NOMO-1 treated with DMSO at 0.1 percent for 48 hours (cell line): Measurements from ENCODE around the gene DNAH3.
"Not testable (repeated sequence)": the region's sequence is repeated elsewhere in the genome, so short reads cannot be mapped to it uniquely, and the experiment has no call there.

Experiments
- DNase-seq: peaks from one replicate; lab custom pipeline; 2025; ENCODE audit not compliant: unreplicated experiment; lab: John Stamatoyannopoulos, UW

DNAH3 gene

DNA sequence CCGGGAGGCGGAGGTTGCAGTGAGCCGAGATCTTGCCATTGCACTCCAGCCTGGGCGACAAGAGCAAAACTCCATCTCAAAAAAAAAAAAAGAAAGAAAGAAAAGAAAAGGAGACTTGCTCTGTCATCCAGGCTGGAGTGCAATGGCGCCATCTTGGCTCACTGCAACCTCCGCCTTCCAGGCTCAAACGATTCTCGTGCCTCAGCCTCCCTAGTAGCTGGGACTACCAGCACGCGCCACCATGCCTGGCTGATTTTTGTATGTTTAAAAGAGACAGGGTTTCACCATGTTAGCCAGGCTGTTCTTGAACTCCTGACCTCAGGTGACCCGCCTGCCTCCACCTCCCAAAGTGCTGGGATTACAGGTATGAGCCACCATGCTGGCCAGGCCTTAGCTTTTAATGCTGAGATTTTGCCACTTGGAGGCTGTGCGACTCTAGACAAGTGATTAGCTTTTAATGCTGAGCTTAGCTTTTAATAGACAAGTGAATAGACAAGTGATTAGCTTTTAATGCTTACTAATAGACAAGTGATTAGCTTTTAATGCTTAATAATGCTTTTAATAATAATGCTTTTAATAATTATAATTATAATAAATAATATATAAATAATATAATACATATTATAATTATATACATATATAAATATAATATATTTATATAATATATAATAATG lies 17.4 kb upstream of the DNAH3 start:
- no peak for DNase-seq

DNA sequence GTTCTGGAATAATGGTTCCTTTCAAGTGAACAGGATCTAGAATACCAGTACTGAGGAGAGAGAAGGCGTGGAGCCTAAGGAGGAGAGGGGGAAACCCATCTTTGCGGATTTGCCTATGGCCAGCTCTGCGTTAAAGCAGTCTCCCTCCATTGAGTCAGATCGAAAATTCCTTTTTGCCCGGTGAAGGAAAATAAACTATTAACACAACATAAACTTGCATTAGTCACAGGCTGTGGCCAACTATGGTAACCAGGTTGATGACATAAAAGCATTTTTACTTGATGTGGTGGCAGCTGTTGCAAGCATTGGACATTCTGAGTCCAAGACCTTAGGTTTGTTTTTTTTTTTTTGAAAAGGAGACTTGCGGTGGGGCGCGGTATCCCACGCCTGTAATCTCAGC lies 16.7 kb upstream of the DNAH3 start:
- DNase-seq, result no peak

DNA sequence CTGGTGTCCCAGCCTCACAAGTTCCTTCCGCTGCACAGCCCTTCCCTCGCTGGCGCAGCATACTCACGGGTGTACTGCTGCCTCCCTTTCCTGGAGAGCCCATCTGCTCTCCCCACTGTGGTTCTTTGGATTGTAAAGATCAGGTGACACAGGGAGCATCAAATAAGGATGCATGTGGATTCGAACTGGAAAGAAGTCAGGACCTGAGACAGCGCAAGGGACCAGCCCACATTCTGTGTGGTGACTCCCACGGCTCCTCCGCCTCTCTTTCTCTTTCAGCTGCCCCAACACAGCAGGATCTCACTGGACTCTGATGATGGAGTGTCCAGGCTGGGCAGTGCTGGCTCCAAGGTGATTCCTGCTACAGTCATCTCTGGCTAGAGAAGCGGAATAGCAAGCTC lies 15.9 kb upstream of the DNAH3 start:
- DNase-seq, result no peak

DNA sequence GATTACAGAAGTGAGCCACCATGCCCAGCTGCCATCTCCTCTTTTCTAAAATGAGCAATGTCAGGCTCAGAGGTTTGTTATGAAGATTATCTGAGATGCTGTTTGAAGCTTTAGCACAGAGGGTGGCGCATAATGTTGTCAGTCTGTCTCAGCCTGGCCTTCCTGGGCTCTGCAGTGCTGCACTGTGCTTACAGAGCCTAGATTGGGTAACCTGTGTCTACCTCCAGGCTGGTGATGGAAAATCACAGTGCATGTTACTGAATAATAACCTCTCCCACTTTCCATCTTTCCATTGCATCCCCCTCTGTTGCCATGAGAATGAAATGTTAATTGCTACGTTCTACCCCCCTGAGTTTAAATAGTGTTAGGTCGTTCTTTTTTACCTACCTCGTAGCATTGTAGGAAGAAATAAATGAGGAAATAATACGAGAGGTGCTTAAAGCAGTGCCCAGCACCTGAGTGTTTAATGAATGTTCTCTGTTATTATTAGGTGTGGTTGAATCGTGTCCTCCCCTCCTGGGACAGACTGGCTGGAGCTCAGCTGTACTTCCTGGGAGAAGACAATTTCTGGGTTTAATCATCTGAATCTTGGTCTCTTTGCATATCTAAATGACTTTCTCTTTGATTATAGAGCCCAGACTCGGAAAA lies 14.0 kb upstream of the DNAH3 start:
- DNase-seq, result no peak

DNA sequence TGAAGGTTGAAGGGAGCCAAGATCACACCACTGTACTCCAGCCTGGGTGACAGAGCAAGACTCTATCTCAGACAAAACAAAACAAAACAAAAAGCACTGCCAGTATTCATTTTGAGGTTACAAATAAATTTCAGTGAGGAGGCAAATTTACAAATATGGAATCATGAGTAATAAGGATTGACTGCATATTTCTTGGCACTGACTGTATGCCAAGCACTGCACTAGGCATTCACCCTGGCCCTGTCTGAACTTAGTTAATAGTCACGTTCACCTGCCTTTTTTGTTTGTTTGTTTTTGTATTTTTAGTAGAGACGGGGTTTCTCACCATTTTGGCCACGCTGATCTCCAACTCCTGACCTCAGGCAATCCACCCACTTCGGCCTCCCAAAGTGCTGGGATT lies 12.9 kb upstream of the DNAH3 start:
- DNase-seq, result no peak

DNA sequence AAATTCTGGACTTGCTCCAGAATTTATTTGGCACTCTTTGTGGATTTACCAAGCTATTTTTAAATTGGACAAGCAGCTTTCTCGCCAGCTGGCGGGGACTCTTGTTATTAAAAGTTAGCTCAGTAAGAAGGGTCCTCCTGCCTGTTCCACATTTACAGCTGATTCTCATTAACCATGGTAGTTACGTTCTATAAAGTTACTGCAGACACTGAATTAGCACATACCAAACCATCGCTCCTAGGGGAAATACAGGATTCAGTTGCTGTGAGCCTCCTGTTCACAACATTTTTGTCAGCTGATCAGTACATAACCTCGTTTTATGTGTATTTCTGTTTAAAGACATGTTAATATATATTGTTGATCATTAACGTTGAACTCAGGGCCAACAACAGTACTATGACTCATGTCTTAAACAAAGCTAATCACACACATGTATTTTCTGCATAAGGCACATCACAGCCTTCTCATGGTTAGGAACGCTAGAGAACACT lies 12.1 kb upstream of the DNAH3 start:
- no peak for DNase-seq

DNA sequence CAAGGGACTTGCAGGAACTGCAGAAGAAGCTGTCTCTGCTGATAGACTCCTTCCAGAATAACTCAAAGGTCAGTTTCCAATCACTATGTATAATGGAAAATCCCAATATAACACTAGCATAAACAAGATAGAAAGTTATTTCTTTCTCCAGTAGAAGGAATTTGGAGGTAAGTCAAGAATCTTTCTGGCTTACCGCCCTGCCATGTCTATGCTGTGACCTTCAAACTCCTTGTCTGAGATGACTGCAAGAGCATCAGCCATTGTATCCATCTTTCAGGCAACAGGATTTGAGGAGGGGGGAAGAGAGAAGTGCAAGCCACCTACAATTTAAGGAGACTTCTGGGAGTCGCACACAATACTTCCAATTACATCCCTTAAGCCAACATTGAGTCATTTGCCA lies 10.6 kb upstream of the DNAH3 start:
- no peak for DNase-seq

DNA sequence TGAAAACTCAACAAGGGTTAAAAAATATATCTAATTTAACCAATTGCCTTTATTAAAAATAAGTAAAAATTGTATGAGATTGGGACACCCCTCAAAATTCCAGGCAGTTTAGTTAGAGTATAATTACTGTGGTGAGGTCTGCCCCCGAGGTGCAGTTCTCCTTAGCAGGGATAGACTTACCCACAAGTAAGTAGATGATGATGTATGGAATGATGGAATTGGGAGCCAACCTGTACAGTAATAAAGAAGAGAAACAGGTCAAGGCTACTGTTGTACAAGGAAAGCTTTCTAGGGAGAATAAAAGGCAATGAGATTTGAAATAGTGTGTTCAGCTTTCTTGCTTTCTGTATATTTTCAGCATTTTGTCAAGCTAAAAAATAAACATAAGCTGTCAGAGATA lies 9.6 kb upstream of the DNAH3 start:
- DNase-seq, result no peak

DNA sequence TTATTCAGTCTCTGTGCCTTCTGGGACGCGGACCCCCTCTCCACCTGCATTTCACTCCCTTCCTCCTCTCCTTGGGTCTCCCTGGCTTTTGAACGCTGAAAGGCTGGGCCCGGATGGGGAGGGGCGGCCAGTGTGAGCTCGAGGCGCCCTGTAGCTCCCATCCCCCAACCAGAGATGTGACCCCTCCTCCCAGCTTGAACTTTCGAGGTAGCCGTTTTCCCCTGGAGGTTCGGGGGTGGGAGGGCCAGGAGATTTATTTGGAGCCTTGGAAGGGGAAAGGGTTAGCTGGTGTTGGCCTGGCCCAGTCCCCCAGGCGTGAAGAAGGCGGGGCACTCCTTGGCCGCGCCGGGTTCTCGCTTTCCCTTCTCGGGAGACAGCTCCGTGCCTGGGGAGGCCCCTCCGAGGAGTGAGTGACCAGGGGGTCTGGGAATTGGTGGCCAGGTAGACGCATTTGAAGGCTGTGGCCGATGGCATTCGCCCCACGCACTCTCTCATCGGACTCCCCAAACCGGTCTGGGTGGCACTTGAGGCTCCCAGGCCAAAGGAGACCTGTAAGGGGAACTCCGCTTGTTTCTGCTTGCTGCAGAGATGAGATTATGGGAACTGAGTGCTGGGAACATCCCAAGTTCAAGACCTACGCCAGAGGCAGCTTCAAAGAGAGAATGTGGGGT lies 8.8 kb upstream of the DNAH3 start:
- no peak for DNase-seq

DNA sequence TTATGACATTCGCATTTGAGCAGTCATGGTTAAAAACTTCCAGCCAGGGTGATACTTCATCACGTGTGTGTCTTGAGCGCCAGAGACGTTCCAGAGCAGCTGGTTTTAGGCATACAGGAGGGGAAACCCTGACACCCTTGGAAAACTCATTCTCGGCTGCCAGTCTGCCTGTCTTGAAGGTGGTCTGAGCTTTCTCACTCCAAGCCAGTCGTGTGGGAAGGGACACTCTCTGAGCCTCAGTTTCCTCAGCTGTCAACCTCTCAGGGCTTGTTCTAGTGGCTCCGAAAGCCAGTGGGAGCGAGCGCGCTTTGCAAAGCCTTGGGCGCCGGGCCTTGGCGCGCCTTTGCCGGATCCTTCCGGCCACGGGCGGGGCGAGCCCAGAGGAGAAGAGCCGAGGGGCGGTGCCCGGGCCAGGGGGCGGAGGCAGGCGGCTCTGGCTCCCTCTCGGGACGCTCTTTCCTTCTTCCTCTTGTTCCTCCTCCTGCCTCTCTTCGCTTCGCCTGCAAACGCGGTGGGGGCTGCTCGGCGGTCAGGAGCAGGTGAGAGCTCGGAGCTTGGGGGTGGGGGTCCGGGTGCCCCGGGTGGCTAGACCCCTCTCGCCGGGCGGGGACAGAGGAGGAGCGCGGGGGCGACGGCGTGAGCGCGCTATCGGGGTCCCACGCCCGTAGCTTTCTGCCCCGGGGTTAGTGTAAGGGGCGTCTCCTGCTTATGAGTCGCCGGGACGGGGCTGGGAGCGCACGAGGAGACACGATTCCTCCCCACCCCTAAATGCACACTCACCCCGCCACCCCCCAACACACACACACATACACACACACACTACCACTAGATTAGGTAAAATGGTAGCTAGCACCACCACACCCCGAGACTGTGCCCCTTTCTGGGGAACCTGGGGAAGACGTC lies 7.8 kb upstream of the DNAH3 start, which contains the start of gene LDAF1:
LDAF1 (plus strand) TSS at position 467 of the 903 bp plus-strand sequence. CDS start 2,509 bp downstream, outside the sequence.
- peak; percentile 88 for DNase-seq

DNA sequence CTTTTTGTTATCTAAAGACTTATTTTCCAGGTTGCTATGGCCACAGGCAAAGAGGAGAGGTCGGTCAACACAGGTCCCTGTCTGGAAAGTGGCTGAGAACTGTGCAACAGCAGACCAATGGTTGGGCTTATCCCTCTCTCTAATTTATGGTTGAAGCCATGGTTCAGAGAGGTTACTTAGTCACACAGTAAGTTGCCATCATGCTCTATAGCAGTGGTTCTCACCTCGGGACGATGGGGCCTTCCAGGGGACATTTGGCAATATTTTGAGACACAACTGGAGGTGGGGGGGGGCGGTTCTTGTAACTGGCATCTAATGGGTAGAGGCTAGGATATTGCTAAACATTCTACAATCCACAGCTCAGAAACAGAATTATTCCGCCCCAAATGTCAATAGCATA lies 7.0 kb upstream of the DNAH3 start:
- no peak for DNase-seq

DNA sequence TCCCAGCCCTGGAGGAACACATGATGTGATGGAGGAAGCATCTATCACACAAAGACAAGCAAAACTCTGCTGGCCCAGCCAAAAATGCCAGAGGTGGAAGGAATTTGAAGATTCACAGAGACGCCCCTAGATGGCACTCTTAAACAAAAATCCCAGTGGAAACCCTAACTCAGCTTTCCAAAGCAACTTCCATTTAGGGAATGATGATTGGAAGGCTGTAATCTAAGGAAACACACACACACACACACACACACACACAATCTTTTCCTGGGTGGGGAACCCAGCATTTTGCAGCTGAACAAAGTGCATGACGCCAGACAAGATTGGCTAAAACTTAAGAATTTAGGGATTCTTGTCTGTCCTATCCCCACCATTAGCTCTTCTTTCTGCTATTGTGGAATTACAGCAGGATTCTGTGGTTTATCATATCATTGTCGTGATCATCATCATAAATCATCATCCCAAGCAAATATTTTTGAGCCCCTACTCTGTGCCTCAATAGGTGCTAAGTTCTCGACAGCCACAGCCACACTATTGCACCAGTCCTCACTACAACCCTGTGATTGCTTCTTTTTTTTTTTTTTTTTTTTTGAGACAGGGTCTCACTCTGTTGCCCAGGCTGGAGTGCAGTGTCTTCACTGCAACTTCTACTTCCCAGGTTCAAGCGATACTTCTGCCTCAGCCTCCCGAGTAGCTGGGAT lies 6.3 kb upstream of the DNAH3 start:
- DNase-seq, result no peak

DNA sequence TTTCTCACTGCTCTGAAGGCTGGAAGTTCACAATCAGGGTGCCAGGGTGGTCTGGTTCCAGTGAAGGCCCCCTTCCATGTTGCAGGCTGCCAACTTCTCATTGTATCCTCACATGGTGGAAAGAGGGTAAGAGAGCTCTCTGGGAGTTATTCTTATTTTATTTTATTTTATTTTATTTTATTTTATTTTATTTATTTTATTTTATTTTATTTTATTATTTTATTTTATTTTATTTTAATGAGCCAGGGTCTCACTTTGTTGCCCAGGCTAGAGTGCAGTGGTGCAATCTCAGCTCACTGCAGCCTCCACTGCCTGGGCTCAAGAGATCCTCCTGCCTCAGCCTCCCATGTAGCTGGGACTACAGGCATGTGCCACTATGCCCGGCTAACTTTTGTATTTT lies 5.4 kb upstream of the DNAH3 start:
- not testable (repeated sequence) for DNase-seq

DNA sequence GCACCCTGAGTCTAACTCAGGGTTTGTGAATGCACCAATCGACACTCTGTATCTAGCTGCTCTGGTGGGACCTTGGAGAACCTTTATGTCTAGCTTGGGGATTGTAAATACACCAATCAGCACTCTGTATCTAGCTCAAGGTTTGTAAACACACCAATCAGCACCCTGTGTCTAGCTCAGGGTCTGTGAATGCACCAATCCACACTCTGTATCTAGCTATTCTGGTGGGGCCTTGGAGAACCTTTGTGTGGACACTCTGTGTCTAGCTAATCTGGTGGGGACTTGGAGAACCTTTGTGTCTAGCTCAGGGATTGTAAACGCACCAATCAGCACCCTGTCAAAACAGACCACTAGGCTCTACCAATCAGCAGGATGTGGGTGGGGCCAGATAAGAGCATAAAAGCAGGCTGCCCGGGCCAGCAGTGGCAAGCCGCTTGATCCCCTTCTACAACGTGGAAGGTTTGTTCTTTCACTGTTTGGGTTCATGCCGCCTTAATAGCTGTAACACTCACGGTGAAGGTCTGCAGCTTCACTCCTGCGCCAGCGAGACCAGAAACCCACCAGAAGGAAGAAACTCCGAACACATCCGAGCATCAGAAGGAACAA lies 2.6 kb upstream of the DNAH3 start:
- DNase-seq, result not testable (repeated sequence)

DNA sequence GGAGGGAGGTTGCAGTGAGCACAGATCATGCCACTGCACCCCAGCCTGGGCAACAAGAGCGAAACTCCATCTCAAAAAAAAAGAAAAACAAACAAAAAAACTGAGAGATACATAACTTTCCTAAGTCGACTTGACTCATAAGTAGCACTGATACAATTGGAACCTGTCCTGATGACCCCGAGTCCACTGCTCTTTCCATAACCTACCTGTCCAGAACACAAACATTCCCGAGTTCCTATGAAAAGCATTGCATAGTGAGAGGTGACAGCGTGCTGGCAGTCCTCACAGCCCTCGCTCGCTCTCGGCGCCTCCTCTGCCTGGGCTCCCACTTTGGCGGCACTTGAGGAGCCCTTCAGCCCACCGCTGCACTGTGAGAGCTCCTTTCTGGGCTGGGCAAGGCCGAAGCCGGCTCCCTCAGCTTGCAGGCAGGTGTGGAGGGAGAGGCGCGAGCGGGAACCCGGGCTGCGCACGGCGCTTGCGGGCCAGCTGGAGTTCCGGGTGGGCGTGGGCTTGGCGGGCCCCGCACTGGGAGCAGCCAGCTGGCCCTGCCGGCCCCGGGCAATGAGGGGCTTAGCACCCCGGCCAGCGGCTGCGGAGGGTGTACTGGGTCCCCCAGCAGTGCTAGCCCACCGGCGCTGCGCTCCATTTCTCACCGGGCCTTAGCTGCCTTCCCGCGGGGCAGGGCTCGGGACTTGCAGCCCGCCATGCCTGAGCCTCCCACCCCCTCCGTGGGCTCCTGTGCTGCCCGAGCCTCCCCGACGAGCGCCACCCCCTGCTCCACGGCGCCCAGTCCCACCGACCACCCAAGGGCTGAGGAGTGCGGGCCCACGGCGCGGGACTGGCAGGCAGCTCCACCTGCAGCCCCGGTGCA lies 1.7 kb upstream of the DNAH3 start:
- DNase-seq, result not testable (repeated sequence)

DNA sequence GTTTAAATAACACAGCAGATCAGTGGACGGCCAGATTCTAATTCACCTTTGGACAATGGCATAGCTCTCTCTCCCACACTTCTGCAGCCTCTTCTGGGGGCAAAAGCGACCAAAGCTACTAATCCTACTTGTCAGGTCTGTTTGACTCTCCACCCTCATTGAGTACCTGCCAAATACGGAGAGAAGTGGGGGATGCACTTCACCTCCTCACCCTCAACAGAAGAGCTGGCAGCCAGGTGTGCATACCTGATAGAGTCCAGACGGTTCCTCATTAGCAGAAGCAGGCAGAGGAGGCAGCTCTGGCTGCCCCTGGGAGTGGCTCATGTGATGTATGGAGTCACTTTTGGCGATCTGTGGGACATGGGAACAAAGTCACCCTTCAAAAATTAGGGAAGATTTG lies 4.9 kb downstream of the DNAH3 start:
- no peak for DNase-seq

DNA sequence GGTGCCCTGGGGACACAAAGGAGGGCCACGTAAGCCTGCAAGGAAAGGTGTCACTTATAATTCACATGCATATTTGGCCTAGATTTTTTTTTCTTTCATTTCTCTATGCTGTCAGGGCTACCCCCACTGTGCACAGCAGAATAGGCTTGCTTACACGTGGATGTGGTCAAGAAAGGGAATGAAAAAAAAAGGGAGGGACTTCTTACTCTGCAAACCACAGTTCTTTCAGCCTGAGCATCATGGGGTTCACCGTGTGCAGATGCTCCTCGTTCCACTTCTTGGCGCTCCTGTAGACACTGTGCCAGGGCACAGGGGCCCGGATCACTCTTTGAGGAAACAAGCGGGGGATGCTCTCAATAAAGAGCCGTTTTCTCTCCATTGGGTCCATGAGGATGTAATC lies 16.6 kb downstream of the DNAH3 start:
- DNase-seq, result no peak

DNA sequence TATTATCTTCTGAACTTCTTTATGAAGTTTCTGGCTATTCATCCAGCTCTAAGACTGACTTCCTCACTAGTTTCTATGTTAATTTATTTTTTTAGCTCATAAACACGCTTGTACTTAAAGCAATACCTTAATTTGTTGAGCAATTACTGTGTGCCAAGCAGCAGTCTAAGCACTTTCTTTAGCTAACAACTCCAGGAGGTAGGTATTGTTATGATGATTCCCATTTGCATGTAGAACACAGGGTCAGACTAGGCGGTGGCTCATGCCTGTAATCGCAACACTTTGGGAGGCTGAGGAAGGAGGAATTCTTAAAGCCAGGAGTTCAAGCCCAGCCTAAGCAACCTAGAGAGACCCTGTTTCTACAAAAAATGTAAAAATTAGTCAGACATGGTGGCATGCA lies 19.8 kb downstream of the DNAH3 start:
- no peak for DNase-seq

DNA sequence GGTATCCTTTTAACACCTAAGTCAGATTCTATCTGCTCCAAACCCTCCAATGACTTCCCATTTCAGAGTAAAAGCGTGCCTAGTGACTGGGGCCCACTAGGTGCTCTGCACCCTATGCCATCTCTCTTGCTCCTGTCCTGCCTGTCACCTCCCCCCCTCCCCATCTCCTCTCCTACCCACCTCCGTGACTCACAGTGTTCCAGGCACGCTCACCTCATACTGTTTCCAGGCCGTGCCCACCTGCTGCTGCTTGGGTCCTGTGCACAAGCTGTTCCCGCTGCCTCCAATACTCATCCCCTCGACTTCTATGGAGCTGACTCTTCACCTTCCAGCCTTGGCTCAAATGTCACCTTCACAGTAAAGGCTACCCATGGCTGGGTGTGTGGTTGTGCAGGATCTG lies 21.7 kb downstream of the DNAH3 start:
- DNase-seq, result no peak
